HG02588 (cell line): ENCODE measurements around the gene KRTAP12-4.
"Not testable (repeated sequence)": the region's sequence is repeated elsewhere in the genome, so short reads cannot be mapped to it uniquely, and the experiment has no call there.

Source experiments
- ATAC-seq: cut with Tn5 transposase; IDR thresholded peaks from one replicate; pipeline ENCODE4 v1.9.1; 2021; ENCODE audit warnings: mild to moderate bottlenecking, moderate library complexity; ENCODE audit not compliant: unreplicated experiment

Gene KRTAP12-4

DNA sequence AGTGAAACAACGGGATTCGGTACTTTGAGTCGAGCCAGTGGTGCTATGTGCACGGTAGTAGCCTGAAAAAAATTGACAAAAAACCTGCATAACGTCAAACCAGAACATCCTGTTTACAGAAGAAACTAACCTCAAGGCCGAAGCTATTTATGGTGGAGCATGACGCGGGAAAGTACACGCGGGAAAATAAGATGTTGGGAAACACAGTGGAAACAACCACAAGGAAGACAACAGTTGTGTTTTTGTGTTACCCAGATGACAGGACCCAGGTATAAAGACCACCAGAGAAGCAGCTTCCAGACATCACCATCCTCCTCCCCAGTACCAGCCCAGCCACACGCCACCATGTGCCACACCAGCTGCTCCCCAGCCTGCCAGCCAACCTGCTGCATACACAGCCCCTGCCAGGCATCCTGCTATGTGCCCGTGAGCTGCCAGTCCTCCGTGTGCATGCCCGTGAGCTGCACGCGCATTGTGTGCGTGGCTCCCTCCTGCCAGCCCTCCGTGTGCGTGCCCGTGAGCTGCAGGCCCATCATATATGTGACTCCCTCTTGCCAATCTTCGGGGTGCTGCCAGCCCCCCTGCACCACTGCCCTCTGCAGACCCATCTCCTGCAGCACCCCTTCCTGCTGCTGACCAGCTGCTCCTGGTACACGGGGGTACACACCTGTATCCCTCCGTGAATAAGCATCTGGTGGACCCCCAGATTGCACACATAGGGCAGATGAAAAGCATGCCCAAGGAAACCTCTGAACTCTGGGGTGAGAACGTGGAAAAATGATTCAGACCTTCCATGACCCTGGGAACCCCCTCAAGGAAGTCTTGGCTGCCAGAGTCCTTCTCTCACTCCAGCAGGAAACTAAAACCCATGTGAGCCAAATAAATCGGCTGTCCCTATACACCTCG is 3.4 kb upstream of the KRTAP12-4 start, which contains the start of gene KRTAP12-3:
TSS of gene KRTAP12-3 (plus strand) at position 298 of the 906 bp plus-strand sequence. CDS start at position 346, 48 bp downstream.
- no peak for ATAC-seq

DNA sequence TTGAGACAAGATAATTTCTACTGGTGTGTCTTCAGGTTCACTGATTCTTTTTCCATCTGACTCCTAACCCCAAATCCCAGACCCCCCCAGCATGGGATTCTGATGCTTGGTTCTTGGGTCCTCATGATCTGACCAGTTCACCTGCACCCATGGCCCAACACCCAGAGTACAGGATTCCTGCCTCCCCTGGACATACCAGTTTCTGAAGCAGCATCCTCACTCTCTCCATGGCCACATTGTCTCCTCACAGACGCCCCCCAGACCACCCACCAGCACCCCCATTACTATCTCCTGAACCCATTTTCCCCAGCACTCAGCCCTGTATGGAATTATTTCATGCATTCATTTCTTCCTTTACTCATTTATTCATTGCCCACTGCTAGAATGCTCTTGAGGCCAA is 2.4 kb upstream of the KRTAP12-4 start:
- ATAC-seq, result no peak

GRCh38 chr21:44653656-44654575 is 543 bp downstream of the KRTAP12-4 start:
- no peak for ATAC-seq

GRCh38 chr21:44653123-44653522 is 1.3 kb downstream of the KRTAP12-4 start:
- no peak for ATAC-seq

DNA sequence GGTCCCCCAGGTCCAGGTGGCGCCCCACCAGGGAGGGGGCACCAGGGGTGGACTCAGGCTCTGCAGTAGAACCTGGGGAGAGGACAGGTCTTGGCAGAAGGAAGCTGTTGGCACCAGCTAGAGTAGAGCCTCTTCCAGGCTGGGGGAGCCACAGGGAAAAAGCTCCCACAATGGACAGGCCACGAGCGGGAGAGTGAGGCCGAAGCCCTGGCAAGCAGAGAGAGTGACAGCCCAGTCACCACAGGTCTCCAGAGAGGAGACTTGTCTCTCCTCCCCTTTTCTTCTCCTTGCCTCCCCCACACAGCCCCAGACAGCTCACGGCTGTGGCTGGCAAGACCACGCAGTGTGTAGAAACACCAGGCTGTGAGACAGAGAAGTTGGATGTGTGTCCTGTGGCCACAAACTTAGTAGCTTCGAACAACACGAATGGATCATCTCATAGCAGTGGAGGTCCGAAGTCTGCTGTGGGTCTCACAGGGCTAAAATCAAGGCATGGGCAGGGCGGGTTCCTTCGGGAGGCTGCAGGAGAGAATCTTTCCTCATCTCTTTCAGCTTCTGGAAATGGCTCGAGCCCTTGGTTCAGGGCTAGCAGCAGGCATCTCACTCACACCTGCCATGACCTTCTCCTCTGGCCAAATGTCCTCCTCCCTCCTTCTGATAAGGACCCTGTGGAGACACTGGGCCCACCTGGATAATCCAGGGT is 3.3 kb downstream of the KRTAP12-4 start:
- ATAC-seq, result no peak

DNA sequence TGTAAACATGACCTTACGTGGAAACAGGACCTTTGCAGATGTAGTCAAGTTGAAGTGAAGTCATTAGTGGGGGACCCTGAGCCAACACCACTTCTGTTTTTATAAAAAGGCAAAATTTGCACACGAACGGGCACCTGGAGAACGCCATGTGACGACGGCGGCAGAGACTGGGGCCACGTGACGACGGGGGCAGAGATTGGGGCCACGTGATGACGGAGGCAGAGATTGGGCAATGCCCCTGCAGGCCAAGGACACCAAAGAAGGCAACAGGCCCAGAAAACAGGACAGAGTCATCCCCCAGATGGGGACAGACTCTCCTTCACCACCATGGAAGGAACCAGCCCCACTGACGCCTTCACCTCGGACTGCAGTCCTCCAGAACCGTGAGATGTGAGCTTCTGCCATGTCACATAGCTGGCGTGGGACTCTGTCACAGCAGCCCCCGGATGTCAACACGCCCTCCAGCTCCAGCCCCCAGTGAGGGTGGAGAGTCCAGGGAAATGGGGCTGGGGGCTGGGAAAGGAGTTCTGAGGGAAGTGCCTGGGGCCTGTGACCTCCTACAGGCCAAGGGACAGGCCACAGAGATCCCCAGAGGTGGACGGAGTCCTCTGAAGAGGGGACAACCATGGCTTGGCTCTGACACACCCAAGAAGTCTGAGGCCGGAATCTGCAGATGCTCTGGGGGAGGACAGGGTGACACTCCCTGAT is 4.0 kb downstream of the KRTAP12-4 start:
- no peak for ATAC-seq

DNA sequence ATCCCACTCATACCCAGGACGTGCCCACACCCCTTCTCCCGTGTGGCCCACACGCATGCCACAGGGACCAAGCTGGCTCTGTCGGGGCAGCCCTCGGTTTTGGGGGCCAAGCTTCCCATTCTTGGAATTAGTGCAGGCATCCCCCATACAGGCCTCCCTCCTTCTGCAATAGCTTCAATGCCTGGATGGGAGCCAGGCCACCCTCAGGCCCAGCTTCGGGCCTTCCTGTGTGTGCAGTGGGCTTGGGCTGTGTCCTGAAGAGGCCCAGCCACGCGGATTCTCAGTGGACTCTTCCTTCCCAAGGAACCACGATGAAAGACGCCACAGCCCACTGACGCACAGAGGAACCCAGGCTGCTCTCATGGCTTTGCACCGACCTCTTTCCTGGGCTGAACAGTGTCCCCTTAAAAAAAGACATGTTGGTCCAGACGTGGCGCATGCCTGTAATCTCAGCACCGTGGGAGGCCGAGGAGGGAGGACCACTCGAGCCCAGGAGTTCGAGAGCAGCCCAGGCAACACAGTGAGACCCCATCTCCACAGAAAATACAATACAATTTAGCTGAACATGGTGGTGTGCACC is 4.8 kb downstream of the KRTAP12-4 start:
- no peak for ATAC-seq

- no peak for ATAC-seq
These were observed 5.7 kb downstream of the KRTAP12-4 start for GRCh38 chr21:44648557-44649311.

DNA sequence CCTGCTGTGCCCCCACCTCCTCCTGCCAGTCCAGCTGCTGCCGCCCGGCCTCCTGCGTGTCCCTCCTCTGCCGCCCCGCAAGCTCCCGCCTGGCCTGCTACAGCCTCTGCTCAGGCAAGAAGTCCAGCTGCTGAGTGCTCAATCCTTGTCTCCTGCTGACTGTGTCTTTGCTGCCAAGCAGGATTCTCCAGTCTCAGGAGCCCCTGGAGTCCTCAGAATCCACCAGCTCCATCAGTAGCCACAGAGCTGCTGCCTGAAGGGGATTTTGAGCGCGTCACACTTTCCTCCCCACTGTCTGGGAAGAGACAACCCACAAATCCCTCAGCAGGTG is 7.3 kb downstream of the KRTAP12-4 start:
- ATAC-seq, result no peak

GRCh38 chr21:44646366-44647221 is 7.9 kb downstream of the KRTAP12-4 start, which contains the start of gene KRTAP10-11:
TSS of gene KRTAP10-11 (plus strand) at chr21:44646414. CDS start at chr21:44646459, 45 bp downstream.
- not testable (repeated sequence) for ATAC-seq

GRCh38 chr21:44644878-44645277 is 9.6 kb downstream of the KRTAP12-4 start:
- ATAC-seq, result no peak

DNA sequence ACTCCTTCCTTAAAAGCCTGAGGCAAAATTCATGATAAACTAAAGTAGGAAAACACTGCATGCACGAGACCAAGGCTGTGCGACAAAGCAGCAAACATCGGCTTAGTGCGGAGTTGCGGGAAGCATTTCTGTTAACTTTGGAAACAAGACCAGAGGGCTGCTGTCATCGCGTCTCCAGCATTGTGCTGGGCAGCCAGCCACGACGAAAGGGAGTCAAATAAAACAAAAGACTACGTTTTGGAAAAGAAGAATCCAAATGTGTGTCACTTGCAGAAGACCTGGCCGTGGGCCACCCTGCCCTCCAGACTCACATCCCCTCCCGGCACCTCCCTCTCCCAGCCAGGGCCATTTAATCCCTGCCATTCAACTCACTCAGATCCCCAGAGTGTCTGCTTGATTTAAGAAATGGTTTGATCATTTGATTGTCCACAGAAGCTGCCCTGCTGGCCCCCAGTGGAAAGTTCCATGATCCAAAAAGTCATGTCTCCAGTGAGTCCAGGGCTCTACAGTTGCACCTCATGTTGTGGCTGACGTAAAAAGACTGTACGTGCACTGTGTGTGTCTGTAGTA is 10.6 kb downstream of the KRTAP12-4 start:
- ATAC-seq, result no peak

- no peak for ATAC-seq
These were observed 13.7 kb downstream of the KRTAP12-4 start for GRCh38 chr21:44640761-44641160.

DNA sequence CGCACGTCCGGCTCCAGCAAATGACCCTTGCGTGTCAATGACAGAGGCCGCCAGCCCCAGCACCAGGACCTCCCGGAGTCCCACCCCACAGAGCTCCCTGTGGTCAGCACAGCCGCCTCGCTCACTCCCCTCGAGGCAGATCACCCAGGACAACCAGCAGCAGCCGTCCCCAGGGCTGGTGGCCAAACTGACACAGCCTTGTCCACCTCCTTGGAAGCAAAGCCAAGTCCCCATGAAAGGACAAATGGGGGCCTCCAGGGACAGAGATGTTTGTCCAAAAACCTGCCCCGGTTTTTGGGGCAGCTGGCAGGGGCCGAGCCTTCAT is 15.2 kb downstream of the KRTAP12-4 start:
- ATAC-seq, result no peak

DNA sequence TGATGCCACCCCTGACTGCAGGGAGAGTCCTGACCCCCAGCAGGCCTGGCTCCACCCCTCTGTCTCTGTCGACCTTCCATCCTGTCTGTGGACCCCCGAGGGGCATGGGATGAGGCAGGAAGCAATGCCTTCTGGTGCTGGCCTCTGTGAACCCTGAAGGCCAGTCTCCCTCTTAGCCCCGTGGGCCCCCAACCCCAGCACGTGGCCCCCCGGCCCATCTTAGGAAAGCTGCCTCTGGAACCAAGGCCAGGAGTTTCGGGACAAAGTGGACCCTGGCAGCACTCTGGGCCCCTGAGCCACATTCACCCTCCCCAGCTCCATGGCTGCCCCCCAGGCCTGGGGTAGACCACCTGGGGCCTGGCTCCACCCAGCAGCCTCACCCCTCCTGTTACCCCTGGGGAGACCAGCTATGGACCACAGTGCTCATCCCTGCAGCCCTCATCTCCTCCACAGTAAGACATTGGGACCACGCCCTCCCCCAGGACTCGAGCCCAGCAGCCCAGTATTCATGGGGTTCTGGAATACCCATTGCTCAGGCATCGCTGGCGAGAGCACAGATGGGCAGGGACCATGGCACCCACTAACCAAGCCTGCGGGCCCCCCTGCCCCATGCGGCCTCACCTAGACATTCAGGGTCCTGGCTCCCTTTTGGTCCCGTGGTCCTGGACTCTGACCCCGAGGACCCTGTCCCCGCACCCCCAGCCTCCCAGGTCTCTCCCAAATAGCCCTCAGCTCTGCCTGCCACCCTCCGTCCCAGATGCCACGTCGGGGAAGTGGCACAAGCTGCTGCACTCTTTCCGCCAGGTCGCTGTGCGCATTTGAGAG is 15.7 kb downstream of the KRTAP12-4 start:
- ATAC-seq, result not testable (repeated sequence)

DNA sequence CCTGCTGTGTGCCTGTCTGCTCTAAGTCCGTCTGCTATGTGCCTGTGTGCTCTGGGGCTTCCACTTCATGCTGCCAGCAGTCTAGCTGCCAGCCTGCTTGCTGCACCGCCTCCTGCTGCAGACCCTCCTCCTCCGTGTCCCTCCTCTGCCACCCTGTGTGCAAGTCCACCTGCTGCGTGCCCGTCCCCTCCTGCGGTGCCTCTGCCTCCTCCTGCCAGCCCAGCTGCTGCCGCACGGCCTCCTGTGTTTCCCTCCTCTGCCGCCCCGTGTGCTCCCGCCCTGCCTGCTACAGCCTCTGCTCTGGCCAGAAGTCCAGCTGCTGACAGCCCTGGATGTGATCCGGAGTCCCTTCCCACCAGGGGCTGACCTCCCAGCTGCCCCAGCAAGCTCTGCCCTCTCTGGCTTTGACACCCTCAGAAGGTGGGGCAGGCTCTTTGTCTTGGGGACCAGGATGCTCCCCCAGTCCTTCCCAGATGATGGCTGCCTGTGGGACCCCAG is 16.6 kb downstream of the KRTAP12-4 start:
- not testable (repeated sequence) for ATAC-seq
